NCI-H69 (cell line): ENCODE data around the gene RALGPS1.
"Not testable (repeated sequence)": the region's sequence is repeated elsewhere in the genome, so short reads cannot be mapped to it uniquely, and the experiment has no call there.

Experiments
- DNase-seq: peaks from one replicate; lab custom pipeline; 2025; lab: John Stamatoyannopoulos, UW

The RALGPS1 gene

DNA sequence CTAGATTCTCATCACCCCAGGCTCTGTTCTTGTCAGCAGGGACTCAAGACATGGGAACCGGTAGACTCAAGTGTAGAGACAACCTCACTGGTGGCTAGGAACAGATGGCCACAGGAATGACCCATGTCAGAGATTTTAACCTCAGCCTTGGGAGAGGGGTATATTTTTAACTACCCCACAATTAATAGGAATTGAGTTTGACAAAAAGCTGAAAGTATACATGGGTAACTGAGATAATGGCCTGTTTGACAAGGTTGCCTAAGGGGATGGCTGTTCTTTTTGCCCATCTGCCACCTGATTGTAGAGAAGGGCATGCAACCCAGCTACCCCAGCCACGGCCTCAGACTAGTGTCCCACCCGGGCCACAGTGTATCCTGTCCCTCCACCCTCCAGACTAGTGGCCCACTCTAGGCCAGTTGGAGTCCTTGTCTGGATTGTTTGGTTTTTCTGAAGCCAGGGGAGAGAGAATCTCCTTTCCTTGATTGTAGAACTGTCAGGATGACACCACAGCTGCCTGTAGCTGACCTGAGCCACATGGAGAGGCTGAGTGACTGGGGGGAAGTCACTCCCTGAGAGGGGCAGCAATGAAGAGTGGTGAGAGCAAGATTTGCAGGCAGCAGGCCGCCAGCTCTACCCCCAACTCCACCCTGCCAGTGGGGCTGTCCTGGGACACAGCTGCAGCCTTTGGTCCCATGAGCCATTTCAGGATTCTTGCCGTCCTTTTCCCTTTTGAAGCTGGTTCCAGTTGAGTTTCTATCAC lies 222.5 kb downstream of the RALGPS1 start:
- peak; percentile 97 for DNase-seq

- no peak for DNase-seq
Measured at GRCh38 chr9:127137640-127138360, 223.2 kb downstream of the RALGPS1 start.

DNA sequence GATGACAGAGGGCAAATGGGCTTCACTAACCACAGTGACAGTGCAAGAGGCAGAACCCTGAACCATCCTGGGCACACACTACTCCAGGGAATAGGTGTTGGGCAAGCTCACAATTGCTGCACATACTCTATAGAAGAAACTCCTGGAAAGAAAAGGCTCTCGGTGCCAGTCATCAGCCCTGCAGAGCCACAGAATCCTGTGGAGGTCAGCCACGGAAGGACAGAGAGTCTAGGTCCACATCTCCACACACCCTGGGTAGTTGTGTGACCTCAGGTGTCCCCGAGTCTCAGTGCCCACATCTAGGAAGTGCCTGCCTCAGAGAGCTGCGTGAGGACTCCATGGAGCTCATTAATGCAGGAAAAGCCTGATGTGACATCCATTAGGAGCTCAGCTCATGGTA lies 223.9 kb downstream of the RALGPS1 start:
- DNase-seq: no peak

- DNase-seq: no peak
Measured at GRCh38 chr9:127139071-127139731, 224.6 kb downstream of the RALGPS1 start.

GRCh38 chr9:127139775-127140174 lies 225.2 kb downstream of the RALGPS1 start:
- no peak for DNase-seq

DNA sequence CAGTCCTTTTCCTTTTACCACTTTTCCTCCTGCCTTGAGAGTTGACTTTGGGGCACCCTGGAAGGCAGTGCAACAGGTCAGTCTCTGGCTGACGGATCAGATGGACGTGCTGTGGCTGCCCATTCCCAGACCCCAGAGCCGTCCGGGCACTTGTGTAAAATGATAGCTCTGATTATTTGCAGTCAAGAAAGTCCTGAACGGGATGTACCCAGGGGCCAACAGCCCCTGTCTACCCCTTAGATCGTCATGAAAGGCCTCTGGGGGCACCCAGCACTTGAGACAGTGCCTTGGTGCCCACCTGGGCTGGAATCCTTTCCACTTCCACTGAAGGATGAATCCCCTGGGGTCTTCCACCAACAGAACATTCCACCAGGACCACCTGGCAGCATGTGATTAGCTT lies 225.6 kb downstream of the RALGPS1 start:
- DNase-seq: no peak

DNA sequence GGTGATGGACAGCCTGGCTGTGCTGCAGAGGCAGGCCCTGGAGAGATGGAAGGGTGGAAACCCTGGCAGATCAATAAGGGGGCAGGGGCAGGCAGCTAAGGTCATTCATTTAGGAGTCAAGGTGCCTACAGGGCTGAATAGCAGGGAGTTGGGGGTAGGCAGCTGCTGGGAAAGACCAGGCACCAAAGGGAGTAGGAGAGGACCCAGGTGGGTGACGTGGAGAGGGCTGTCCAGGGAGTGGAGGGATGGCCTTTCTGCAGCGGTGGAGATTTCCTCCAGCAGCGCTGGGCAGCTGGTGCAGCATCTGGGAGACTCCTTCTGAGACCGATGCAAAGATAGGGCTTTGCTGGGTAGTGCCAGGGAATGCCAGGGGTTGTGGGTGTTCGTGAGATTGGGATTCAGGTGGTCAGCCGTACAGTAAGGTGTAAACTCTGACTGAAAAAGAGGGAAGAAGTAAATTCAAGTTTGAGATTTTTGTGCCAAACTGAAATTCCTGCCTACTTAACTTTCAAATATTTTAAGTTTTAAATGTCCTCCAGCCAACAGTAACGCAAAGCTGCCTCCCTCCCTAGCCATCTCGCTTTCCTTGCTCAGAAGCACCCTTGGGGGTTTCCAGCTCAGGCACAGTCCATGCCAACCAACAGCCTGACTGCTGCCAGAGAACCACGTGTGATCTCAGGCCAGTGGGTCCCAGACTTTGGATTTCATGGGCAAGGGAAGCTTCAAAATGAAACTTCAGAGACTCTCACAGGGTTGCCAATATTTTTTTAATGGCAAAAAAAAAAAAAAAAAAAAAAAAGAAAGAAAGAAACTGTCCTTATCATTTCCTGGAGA lies 226.5 kb downstream of the RALGPS1 start:
- peak; percentile 31 for DNase-seq

- DNase-seq: peak; percentile 77
Measured at GRCh38 chr9:127142291-127142690, 227.7 kb downstream of the RALGPS1 start.

- no peak for DNase-seq
Measured at GRCh38 chr9:127142931-127143464, 228.4 kb downstream of the RALGPS1 start.

DNA sequence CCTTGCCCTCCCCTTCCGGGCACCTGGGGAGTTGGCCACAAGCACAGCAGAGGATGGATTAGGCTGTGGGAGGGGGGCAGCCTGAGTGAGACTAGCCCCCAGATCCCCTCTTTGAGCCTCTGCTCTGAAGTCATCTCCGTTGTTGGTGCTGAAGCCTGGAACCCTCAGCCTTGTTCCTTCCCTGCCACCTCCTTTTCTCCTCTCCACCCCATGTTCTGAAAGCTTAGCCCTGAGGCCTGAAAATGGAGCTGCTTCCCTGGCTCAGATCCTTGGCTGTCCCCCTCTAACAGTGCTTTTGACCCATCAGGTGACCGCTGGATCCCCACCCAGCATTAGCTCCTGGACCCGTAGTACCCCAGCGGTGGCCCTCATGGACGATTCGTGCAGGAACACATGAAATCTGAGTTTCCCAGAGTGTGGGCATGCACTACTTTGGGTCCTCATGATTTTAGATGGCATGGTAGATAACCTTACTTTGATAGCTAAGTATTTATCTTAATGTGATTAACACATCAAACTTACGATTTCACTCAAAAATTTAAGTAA lies 229.4 kb downstream of the RALGPS1 start:
- DNase-seq: no peak

GRCh38 chr9:127144670-127145445 lies 230.3 kb downstream of the RALGPS1 start:
- DNase-seq: peak; percentile 61

DNA sequence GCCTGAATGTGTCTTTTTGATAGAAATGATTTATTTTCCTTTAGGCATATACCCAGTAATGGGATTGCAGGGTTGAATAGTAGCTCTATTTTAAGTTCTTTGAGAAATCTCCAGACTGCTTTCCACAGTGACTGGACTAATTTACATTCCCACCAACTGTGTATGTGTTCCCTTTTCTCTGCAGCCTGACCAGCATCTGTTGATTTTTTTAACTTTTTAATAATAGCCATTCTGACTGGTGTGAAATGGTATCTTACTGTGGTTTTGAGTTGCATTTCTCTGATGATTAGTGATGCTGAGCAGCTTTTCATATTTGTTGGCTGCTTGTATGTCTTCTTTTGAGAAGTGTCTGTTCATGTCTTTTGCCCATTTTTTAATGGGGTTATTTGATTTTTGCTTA lies 232.3 kb downstream of the RALGPS1 start:
- not testable (repeated sequence) for DNase-seq

- no peak for DNase-seq
Measured at GRCh38 chr9:127147251-127147650, 232.7 kb downstream of the RALGPS1 start.

- DNase-seq: no peak
Measured at GRCh38 chr9:127148014-127148413, 233.4 kb downstream of the RALGPS1 start.

DNA sequence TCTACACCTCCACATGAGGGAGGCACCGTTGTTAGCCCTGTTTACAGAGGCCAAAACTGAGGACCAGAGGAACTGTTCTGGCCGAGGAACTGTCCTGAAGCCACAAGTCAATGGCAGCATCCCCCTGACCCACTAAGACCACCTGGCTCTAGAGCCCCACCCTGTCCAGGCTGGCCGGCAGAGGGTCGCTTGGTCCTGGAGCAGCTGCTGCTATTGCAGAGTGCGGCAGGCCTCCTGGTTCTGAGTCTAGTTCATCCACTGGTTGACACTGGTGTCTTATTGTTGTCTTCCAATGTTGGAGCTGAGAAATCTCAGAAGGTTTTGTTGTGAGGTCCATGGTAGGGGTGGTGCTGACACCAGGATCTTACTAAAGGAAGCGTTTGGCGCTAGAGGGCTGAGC lies 234.4 kb downstream of the RALGPS1 start:
- no peak for DNase-seq

- DNase-seq: no peak
Measured at GRCh38 chr9:127149463-127150390, 235.1 kb downstream of the RALGPS1 start.

DNA sequence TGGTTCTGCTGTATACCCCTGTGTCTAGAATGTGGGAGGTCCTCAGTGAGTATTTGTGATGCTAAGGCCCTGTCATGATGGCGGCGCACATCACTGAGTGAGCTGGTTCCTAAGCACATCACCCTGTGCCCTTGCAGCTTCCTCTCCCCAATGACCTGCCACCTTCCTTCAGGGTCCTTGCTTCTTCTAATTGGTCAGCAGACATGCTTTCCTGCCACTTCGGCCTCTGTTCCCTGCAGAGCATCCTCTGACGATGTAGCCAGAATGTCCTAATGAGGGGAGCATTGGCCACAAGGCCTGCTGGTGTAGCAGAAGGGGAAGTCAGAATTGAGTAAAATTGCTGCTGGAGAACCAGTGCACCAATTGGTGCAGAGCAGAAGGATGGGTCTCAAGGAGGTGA lies 238.9 kb downstream of the RALGPS1 start:
- no peak for DNase-seq

DNA sequence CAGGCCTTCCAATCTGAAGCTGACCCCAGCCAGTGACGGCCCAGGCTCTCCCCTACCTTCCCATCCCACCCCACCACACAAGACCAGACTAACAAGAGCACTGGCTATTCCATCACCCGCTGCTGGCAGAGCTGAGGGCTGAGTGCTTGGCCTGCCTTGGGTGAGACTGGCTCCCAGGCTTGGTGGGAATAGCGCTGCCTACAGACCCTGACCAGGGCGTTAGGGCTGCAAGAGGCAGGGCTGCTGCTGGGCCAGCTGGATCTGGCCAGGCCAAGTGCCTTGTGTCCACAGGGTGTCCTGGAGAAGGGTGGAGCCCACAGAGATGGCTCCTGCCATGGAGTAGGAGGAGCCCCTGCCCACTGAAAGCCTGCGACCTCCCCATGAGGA lies 239.4 kb downstream of the RALGPS1 start:
- no peak for DNase-seq

DNA sequence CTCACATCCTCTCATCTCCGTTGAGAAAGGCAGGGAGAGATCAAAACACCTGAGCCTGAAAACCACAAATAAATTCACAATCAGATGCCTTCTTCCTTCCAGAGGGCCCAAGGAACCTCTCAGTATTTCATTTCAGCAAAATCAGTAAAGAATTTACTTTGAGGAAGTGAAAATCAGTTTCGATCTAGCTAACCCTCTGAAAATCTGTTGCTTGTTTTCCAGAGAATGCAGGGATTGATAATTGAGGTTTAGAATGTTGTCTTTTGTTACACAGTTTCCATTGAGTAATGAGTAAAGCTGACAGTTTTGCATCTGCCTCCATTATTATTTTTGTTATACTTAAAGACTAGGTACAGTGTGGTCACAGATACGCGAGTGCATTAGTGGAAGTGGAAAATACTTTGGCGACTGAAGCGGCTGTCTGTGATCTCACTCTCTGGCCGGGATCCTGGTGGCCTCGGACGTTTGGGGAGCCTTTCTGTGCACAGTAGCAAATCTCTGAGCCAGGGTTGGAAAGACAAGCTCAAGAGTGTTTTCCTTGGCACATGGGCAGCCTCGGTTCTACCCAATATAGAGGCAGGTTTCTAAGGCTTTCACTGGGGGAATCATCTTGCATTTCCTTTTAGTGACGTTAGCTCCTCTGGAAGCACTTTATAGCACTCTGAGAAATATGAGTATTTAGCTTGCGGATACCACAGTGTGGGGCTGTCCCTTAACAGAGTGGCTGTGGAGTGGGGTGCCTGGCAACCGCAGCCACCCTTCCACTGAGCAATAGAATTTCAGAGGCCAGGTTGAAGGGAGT lies 240.0 kb downstream of the RALGPS1 start:
- no peak for DNase-seq
